Measurements from ENCODE around the gene TGFB3. TPM values are rescaled to one million over a fixed set of nuclear protein-coding genes. Genes with fewer than 3 reads are reported as not detected.

The TGFB3 gene
- total RNA-seq, 1 donor from 2014 or later = 58.5 TPM

GRCh38 chr14:75917322-75917945, 64.4 kb downstream of the TGFB3 start:
- H3K9ac ChIP-seq (ENCODE audit: low read depth in 1 of 3, low read length in 3 of 3) = no peak overlapping the region
- no peak overlapping the region for H3K27ac ChIP-seq (ENCODE audit: low read depth, low read length)
- peaks cover 0 to 3% (median 0%) of the 10 kb centered on the region in 3 donors for H3K4me1 ChIP-seq (ENCODE audit: control insufficient read depth in 3 of 3, insufficient read depth in 3 of 3, low read length in 3 of 3)
- no peaks in the 10 kb centered on the region for H3K27me3 ChIP-seq (ENCODE audit: control insufficient read depth in 3 of 3, insufficient read depth in 3 of 3, low read length in 3 of 3)
- no peak overlapping the region for H3K4me3 ChIP-seq (ENCODE audit: low read length in 3 of 3)
- no peaks in the 10 kb centered on the region for H3K9me3 ChIP-seq (ENCODE audit: control insufficient read depth in 3 of 3, low read length in 3 of 3)
- H3K36me3 ChIP-seq (ENCODE audit: control insufficient read depth in 3 of 3, insufficient read depth in 3 of 3, low read length in 3 of 3) = no peaks in the 10 kb centered on the region

GRCh38 chr14:75915045-75915444, 66.8 kb downstream of the TGFB3 start:
- Histone ChIP-seq H3K27me3 (ENCODE audit: control insufficient read depth in 3 of 3, insufficient read depth in 3 of 3, low read length in 3 of 3) (no peaks in the 10 kb centered on the region), H3K4me3 (ENCODE audit: low read length in 3 of 3) (no peak overlapping the region), H3K4me1 (ENCODE audit: control insufficient read depth in 3 of 3, insufficient read depth in 3 of 3, low read length in 3 of 3) (peaks cover 3 to 5% (median 4%) of the 10 kb centered on the region in 3 donors), H3K36me3 (ENCODE audit: control insufficient read depth in 3 of 3, insufficient read depth in 3 of 3, low read length in 3 of 3) (no peaks in the 10 kb centered on the region), H3K9me3 (ENCODE audit: control insufficient read depth in 3 of 3, low read length in 3 of 3) (no peaks in the 10 kb centered on the region), H3K9ac (ENCODE audit: low read depth in 1 of 3, low read length in 3 of 3) (no peak overlapping the region), H3K27ac (ENCODE audit: low read depth, low read length) (no peak overlapping the region)

GRCh38 chr14:75913183-75913582, 68.6 kb downstream of the TGFB3 start:
- Histone ChIP-seq H3K27me3 (ENCODE audit: control insufficient read depth in 3 of 3, insufficient read depth in 3 of 3, low read length in 3 of 3) (no peaks in the 10 kb centered on the region), H3K9me3 (ENCODE audit: control insufficient read depth in 3 of 3, low read length in 3 of 3) (no peaks in the 10 kb centered on the region), H3K4me3 (ENCODE audit: low read length in 3 of 3) (no peak overlapping the region), H3K9ac (ENCODE audit: low read depth in 1 of 3, low read length in 3 of 3) (no peak overlapping the region), H3K4me1 (ENCODE audit: control insufficient read depth in 3 of 3, insufficient read depth in 3 of 3, low read length in 3 of 3) (peaks cover 7 to 11% (median 8%) of the 10 kb centered on the region in 3 donors), H3K27ac (ENCODE audit: low read depth, low read length) (no peak overlapping the region), H3K36me3 (ENCODE audit: control insufficient read depth in 3 of 3, insufficient read depth in 3 of 3, low read length in 3 of 3) (no peaks in the 10 kb centered on the region)

- H3K9ac ChIP-seq (ENCODE audit: low read depth in 1 of 3, low read length in 3 of 3) = no peak overlapping the region
- H3K27ac ChIP-seq (ENCODE audit: low read depth, low read length) = no peak overlapping the region
Measured at GRCh38 chr14:75911883-75912282, 69.9 kb downstream of the TGFB3 start.

GRCh38 chr14:75910048-75910447, 71.7 kb downstream of the TGFB3 start:
- peaks cover 26 to 33% (median 27%) of the 10 kb centered on the region in 3 donors for H3K4me1 ChIP-seq (ENCODE audit: control insufficient read depth in 3 of 3, insufficient read depth in 3 of 3, low read length in 3 of 3)
- H3K27me3 ChIP-seq (ENCODE audit: control insufficient read depth in 3 of 3, insufficient read depth in 3 of 3, low read length in 3 of 3) = no peaks in the 10 kb centered on the region
- H3K9me3 ChIP-seq (ENCODE audit: control insufficient read depth in 3 of 3, low read length in 3 of 3) = no peaks in the 10 kb centered on the region
- H3K36me3 ChIP-seq (ENCODE audit: control insufficient read depth in 3 of 3, insufficient read depth in 3 of 3, low read length in 3 of 3) = no peaks in the 10 kb centered on the region
- no peak overlapping the region for H3K27ac ChIP-seq (ENCODE audit: low read depth, low read length)
- H3K4me3 ChIP-seq (ENCODE audit: low read length in 3 of 3) = no peak overlapping the region
- no peak overlapping the region for H3K9ac ChIP-seq (ENCODE audit: low read depth in 1 of 3, low read length in 3 of 3)

More at GRCh38 chr14:75911883-75912282, 69.9 kb downstream of the TGFB3 start:
- Histone ChIP-seq H3K36me3 (ENCODE audit: control insufficient read depth in 3 of 3, insufficient read depth in 3 of 3, low read length in 3 of 3) (no peaks in the 10 kb centered on the region), H3K27me3 (ENCODE audit: control insufficient read depth in 3 of 3, insufficient read depth in 3 of 3, low read length in 3 of 3) (no peaks in the 10 kb centered on the region), H3K4me3 (ENCODE audit: low read length in 3 of 3) (no peak overlapping the region), H3K9me3 (ENCODE audit: control insufficient read depth in 3 of 3, low read length in 3 of 3) (no peaks in the 10 kb centered on the region), H3K4me1 (ENCODE audit: control insufficient read depth in 3 of 3, insufficient read depth in 3 of 3, low read length in 3 of 3) (peaks cover 17 to 22% (median 21%) of the 10 kb centered on the region in 3 donors)

GRCh38 chr14:75909630-75910029, 72.2 kb downstream of the TGFB3 start:
- Histone ChIP-seq H3K9me3 (ENCODE audit: control insufficient read depth in 3 of 3, low read length in 3 of 3) (no peaks in the 10 kb centered on the region), H3K36me3 (ENCODE audit: control insufficient read depth in 3 of 3, insufficient read depth in 3 of 3, low read length in 3 of 3) (no peaks in the 10 kb centered on the region), H3K27ac (ENCODE audit: low read depth, low read length) (no peak overlapping the region), H3K27me3 (ENCODE audit: control insufficient read depth in 3 of 3, insufficient read depth in 3 of 3, low read length in 3 of 3) (no peaks in the 10 kb centered on the region), H3K4me1 (ENCODE audit: control insufficient read depth in 3 of 3, insufficient read depth in 3 of 3, low read length in 3 of 3) (peaks cover 26 to 34% (median 27%) of the 10 kb centered on the region in 3 donors), H3K4me3 (ENCODE audit: low read length in 3 of 3) (no peak overlapping the region), H3K9ac (ENCODE audit: low read depth in 1 of 3, low read length in 3 of 3) (no peak overlapping the region)

Other genes starting within 250 kb of the TGFB3 start
- gene IFT43, start 3.8 kb upstream of the TGFB3 start, total RNA-seq = 18.3 TPM
- gene GPATCH2L, start 169.9 kb upstream of the TGFB3 start, total RNA-seq = 40.2 TPM